Mucosa of descending colon (tissue), 3 donors: ENCODE results near the gene TMEM151A. TPM values are rescaled to one million over a fixed set of nuclear protein-coding genes. Genes with fewer than 3 reads are reported as not detected.
A peak's percentile ranks its signal among the peaks of the same experiment; 100 is the strongest.

ENCODE experiments used
- ATAC-seq: fragments of 200-7000 bp; cut with Tn5 transposase; one replicate; pipeline ENCODE4 v1.9.1; 2020; ENCODE audit warnings: mild to moderate bottlenecking, moderate library complexity
- DNase-seq, 3 donors: peaks; one replicate each; pipeline ENCODE4 v3.0.0-alpha.2; 2020
- H3K36me3 ChIP-seq: fragments of 200-600 bp; one replicate; pipeline ENCODE4 v1.8.0; 2021; ENCODE audit warnings: low read depth, mild to moderate bottlenecking
- H3K4me1 ChIP-seq: fragments of 200-600 bp; one replicate; pipeline ENCODE4 v1.8.0; 2021; ENCODE audit warnings: low read depth, mild to moderate bottlenecking
- H3K4me3 ChIP-seq: fragments of 200-600 bp; one replicate; pipeline ENCODE4 v1.8.0; 2021; ENCODE audit warnings: mild to moderate bottlenecking
- H3K9me3 ChIP-seq: fragments of 200-600 bp; one replicate; pipeline ENCODE4 v1.8.0; 2021; ENCODE audit warnings: mild to moderate bottlenecking
- intact Hi-C, 2 donors: fragments of 100-400 bp; cut with DNase I in 1 of 2; cut with micrococcal nuclease in 1 of 2; formaldehyde crosslinking; loops; one replicate each; pipeline versions ENCODE4 v1.11.0 to v1.11.1; 2022; cut with DNase I, micrococcal nuclease
- total RNA-seq, 3 donors: library from RNA; stranded (reverse); fragmentation: NEBNext Ultra II Directional in 2 of 3; extraction: Animal tissue kit (Norgen Biotek cat#: 25700) in 2 of 3; gene quantifications; one replicate each; pipeline versions ENCODE4 v1.2.1 to v1.2.4, GENCODE V29; 2021 to 2023
- TF ChIP-seq, protein P1 (sequence below): fragments of 200-600 bp; IDR thresholded peaks from one replicate; pipeline ENCODE4 v1.8.0; 2022; ENCODE audit warnings: antibody characterized with exemption, mild to moderate bottlenecking
- donor health status: DM: no; HTN: no; CAD: no; lungs with moderate emphysema.
- donor health status: DM: no; HTN: no; CAD: no.
- donor health status: DM: no; HTN: yes; CAD: no.

Gene TMEM151A
- total RNA-seq, 3 donors from 2014 or later, result 0.17 to 0.38 (median 0.27) TPM

- intact Hi-C loops, result no loop called here
- no peaks in the 10 kb centered on the region for H3K9me3 ChIP-seq
- TF ChIP-seq, protein P1, sequence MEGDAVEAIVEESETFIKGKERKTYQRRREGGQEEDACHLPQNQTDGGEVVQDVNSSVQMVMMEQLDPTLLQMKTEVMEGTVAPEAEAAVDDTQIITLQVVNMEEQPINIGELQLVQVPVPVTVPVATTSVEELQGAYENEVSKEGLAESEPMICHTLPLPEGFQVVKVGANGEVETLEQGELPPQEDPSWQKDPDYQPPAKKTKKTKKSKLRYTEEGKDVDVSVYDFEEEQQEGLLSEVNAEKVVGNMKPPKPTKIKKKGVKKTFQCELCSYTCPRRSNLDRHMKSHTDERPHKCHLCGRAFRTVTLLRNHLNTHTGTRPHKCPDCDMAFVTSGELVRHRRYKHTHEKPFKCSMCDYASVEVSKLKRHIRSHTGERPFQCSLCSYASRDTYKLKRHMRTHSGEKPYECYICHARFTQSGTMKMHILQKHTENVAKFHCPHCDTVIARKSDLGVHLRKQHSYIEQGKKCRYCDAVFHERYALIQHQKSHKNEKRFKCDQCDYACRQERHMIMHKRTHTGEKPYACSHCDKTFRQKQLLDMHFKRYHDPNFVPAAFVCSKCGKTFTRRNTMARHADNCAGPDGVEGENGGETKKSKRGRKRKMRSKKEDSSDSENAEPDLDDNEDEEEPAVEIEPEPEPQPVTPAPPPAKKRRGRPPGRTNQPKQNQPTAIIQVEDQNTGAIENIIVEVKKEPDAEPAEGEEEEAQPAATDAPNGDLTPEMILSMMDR, result no peak
These were observed 32.0 kb downstream of the TMEM151A start for GRCh38 chr11:66323684-66324083.

DNA sequence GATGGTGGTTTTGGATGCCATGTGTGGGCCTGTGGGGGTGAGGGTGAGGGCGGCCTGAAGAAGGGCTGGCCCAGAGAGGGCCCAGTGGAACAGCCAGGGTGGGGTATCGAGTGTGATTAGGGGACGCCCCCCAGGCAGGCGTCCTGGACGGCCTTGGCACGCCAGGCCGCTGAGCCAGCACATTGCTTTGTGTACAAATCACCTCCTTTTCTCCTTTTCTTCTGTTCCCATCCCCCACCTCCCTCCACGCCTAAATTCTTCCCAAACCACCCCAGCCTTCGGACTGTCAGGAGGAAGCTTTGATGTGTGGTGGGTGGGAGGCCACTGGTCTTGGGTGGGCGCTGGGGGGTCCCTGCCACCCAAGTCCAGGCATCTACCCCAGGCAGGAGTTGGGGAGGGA is 33.0 kb downstream of the TMEM151A start:
- Histone ChIP-seq H3K9me3 (no peaks in the 10 kb centered on the region), H3K4me3 (no peak overlapping the region), H3K36me3 (no peaks in the 10 kb centered on the region), H3K4me1 (peaks cover 11% of the 10 kb centered on the region)
- no peak for ATAC-seq
- TF ChIP-seq, protein P1, result no peak
- intact Hi-C loops, result no loop called here
- DNase-seq, result no peak

More at GRCh38 chr11:66323684-66324083, 32.0 kb downstream of the TMEM151A start:
- Histone ChIP-seq H3K4me1 (peaks cover 9% of the 10 kb centered on the region), H3K4me3 (no peak overlapping the region), H3K36me3 (no peaks in the 10 kb centered on the region)
- no peak for DNase-seq
- ATAC-seq, result no peak

DNA sequence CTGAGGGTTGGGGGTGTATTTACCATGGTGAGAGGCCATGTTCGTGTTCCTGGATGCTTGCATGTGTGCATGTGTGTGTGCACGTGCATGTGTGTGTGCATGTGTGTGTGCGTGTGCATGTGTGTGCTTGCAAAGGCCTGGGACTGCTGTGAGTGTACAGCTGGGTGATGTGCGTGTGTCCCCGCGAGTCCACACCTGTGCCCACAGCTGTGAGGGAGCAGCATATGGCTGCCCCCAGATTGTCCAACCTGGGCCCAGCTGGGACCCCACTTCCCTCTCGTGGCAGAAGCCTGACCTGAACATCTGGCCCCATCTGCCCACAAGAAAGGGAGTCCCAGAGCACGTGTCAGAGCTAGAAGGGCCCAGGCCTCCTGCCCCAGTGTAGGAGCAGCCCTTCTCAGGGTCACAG is 33.6 kb downstream of the TMEM151A start:
- TF ChIP-seq, protein P1, result no peak
- intact Hi-C loops, result no loop called here
- DNase-seq, result no peak
- Histone ChIP-seq H3K36me3 (no peaks in the 10 kb centered on the region), H3K4me3 (no peak overlapping the region), H3K4me1 (peaks cover 11% of the 10 kb centered on the region), H3K9me3 (no peaks in the 10 kb centered on the region)
- ATAC-seq, result no peak

GRCh38 chr11:66326261-66327111 is 34.8 kb downstream of the TMEM151A start:
- Histone ChIP-seq H3K9me3 (no peaks in the 10 kb centered on the region), H3K36me3 (no peaks in the 10 kb centered on the region), H3K4me1 (peaks cover 11% of the 10 kb centered on the region), H3K4me3 (no peak overlapping the region)
- TF ChIP-seq, protein P1, result no peak
- intact Hi-C loops, result no loop called here
- DNase-seq (peak in 2 of 3 donors; percentile 43 to 71), ATAC-seq (peak; percentile 3)

GRCh38 chr11:66327171-66328030 is 35.7 kb downstream of the TMEM151A start:
- TF ChIP-seq, protein P1, result no peak
- peaks cover 11% of the 10 kb centered on the region for H3K4me1 ChIP-seq
- no peaks in the 10 kb centered on the region for H3K36me3 ChIP-seq
- DNase-seq (no peak), ATAC-seq (no peak)
- intact Hi-C loops, result no loop called here
- no peak overlapping the region for H3K4me3 ChIP-seq
- no peaks in the 10 kb centered on the region for H3K9me3 ChIP-seq
